ENCODE measurements around the gene GGA3.

The GGA3 gene

DNA sequence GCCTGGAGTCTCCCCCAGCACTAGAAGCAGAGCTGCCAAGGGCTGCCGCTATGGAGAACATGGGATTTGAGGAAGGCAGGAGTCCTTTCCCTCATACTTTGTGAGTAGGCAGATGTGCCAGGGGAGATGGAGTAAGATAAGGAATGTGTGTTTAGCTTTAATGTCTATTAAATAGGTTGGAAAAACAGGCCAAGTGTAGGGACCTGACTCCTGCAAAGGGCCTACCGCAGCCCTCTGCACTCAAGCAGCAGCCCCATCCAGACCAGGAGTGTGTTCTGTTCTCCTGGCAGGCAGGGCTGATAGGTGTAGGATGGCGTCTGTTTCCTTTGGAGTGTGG lies 11.4 kb upstream of the GGA3 start:
- DNase-seq (ENCODE audit: insufficient read length, low spot score): no peak
- TF ChIP-seq SPI1 (IDR thresholded peaks at IDR 0.05; ENCODE audit: low read depth, low read length) (no peak), POLR2A (IDR thresholded peaks at IDR 0.05; ENCODE audit: low read depth, low read length) (peak; percentile 2; the same call in 1 of the 2 replicates), POLR2AphosphoS5 (IDR thresholded peaks at IDR 0.05; ENCODE audit: low read depth, low read length) (no peak), POU2F2 (IDR thresholded peaks at IDR 0.05; ENCODE audit: low read depth, low read length) (no peak)
- no peak for FAIRE-seq

DNA sequence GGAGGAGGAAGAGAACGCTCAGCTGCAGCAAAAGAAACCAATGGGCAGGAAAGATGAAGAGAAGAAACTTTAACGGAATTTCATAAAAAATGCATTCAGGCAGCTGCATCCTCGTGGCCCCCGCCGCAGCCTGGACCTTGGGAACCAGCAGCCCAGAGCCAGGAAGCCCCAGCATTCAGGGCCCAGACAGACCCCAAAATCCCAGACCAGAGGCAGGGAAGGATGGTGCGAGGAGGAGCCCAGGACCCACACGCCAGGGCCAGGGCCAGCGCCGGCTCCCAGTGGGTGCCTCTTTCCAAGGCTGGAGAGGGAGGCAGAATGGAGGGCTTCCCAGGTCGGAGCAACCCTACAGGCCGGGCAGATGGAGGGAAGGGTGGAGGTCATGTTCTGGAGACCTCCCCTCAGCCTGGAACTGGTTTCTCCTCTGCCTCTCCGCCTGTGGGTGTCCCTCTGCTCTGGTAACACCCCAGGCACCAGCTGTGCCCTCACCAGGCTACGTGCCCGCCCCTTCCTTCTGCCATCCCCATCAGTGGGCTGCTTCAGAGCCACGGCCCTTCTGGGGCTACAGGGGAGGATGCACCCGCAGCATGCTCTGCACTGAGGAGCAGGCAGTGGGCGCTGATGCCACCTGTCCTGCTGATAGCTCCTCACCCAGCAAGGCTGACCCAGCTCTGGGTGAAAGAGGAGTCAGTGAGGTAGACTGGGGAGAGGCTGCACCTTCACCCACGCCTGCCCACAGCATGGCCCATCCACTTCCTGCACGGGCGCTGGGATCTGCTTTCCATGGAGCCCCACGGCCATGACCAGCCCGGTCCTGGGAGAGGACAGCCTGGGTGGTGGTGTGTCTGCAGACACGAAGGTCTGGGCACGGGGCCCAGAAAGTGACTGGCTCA lies 10.8 kb upstream of the GGA3 start:
- FAIRE-seq: peak; percentile 80
- DNase-seq (ENCODE audit: insufficient read length, low spot score): no peak
- TF ChIP-seq POU2F2 (IDR thresholded peaks at IDR 0.05; ENCODE audit: low read depth, low read length) (no peak; the same call in 1 of the 2 replicates), POLR2AphosphoS5 (IDR thresholded peaks at IDR 0.05; ENCODE audit: low read depth, low read length) (peak; percentile 60; the same call in 1 of the 2 replicates), TAF1 (IDR thresholded peaks at IDR 0.05; ENCODE audit: low read depth, low read length) (no peak), SPI1 (IDR thresholded peaks at IDR 0.05; ENCODE audit: low read depth, low read length) (no peak), PAX5 (IDR thresholded peaks at IDR 0.05; ENCODE audit: insufficient read depth, low read length, severe bottlenecking) (no peak), POLR2A (IDR thresholded peaks at IDR 0.05; ENCODE audit: low read depth, low read length) (peak; percentile 66)

DNA sequence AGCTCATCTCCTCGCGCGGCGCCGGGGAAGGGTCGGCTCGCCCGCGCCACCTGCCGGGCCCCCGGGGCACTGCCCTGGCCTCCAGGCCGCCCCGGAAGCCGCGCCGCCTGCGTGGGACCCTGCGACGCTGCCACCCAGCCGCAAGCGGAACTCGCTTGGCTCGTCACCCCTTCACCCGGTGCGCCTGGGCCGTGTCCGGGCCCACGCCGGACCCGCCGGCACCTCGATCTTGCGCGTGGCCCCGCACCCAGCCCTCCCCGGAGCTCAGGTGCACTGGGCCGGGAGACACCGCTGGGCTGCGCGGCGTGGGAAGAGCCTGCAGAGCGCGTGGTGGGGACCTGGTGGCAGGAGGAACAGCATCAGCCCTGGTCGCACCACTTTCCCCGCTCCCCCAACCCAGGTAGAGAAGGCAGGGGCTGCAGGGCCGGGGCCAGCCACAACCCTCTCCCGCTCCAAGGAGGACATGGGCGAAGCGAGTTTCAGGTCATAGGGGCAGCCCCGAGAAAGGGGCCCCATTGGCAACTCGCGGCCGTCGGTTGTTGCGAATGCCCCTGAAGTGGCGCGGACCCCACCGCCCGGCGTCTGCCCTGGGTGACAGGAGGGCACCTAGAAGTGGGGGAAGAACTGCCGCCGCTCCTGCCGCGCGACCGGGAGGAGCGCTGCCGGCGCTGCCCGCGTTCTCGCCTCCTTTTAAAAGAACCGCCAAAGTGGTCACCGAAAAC lies 10.0 kb upstream of the GGA3 start:
- TF ChIP-seq POLR2AphosphoS5 (IDR thresholded peaks at IDR 0.05; ENCODE audit: low read depth, low read length) (no peak), SPI1 (IDR thresholded peaks at IDR 0.05; ENCODE audit: low read depth, low read length) (no peak; the same call in 1 of the 2 replicates)
- peak; percentile 95 for DNase-seq (ENCODE audit: insufficient read length, low spot score)
- peak; percentile 97 for FAIRE-seq

DNA sequence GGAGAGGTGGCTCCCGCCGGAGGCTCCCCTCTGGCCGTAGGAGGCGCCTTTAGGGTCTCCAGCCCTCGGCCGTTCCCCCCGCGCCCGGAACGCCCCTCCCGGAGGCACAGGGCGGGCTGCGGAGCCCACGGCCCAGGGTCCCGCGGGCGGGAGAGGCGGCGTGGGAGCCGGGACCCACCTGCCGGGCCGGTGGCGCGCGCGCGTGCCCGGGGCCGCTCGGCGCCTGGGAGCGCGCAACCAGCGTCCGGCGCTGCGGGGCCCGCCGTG lies 9.5 kb upstream of the GGA3 start, which contains the start of gene MIF4GD:
Gene MIF4GD, minus strand, starts transcription at position 266 of the 267 bp plus-strand sequence. CDS start 1,036 bp downstream, outside the sequence.
- no peak for DNase-seq (ENCODE audit: insufficient read length, low spot score)
- no peak for FAIRE-seq
- no peak for TF ChIP-seq SPI1 (IDR thresholded peaks at IDR 0.05; ENCODE audit: low read depth, low read length)
- peak; percentile 20 for TF ChIP-seq PAX5 (IDR thresholded peaks at IDR 0.05; ENCODE audit: insufficient read depth, low read length, severe bottlenecking)

DNA sequence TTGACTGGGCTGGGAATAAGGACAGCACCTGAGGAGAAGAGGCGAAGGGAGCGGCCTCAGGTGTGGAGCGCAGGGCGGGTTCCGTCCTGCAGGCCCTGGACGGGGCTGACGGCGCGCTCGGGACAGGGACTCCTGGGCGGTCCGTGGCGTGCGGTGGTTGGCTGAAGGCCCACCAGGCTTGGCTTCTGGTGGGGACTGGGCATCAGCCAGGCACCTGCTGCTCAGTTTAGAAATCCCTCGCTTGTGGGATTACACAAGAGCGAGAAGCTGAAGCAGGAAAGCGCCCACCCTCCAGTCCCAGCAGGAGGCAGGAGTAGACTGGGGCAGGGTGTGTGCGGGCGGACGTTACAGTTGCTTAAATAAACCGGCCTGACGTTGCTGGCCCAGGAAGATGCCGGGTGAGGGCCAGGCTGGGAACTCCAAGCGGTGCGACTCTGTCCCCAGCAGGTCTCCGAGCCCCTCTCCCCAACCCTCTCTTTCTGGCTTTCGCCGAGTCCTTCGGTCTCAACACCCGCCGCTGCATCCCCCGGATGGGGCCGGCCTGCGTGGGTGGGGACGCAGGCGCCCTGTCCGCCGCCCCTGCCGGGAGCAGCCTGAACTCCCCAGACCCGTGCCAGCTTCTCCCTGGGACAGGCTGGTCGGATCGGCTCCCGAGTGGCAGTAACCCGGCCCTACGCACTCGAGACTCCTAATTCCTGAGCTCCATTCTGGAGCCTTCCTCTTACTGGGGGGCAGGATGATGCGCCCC lies 9.0 kb upstream of the GGA3 start:
- TF ChIP-seq POU2F2 (IDR thresholded peaks at IDR 0.05; ENCODE audit: low read depth, low read length) (no peak), TAF1 (IDR thresholded peaks at IDR 0.05; ENCODE audit: low read depth, low read length) (no peak), POLR2A (IDR thresholded peaks at IDR 0.05; ENCODE audit: low read depth, low read length) (peak; percentile 69), POLR2AphosphoS5 (IDR thresholded peaks at IDR 0.05; ENCODE audit: low read depth, low read length) (peak; percentile 70; the same call in 1 of the 2 replicates), SPI1 (IDR thresholded peaks at IDR 0.05; ENCODE audit: low read depth, low read length) (no peak), PAX5 (IDR thresholded peaks at IDR 0.05; ENCODE audit: insufficient read depth, low read length, severe bottlenecking) (no peak)
- FAIRE-seq (peak; percentile 75), DNase-seq (ENCODE audit: insufficient read length, low spot score) (peak; percentile 63)

DNA sequence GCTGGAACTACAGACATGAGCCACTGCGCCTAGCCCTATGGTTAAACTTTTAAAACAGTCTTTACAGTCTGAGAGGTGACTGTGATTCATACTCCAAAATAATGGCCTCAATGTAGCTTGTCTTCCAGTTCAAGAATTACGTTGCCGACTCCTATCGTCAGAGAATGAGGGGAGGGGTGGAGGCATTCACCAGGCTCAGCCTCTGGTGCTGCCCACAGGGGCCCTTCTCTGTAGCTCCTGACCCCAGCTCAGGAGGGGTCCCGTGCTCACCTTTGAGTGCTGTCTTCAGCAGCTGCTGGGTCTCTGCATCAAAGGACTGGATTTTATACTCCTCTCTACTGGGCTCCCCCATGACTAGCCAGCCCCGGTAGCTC lies 8.4 kb upstream of the GGA3 start:
- TF ChIP-seq POLR2AphosphoS5 (IDR thresholded peaks at IDR 0.05; ENCODE audit: low read depth, low read length) (no peak), SPI1 (IDR thresholded peaks at IDR 0.05; ENCODE audit: low read depth, low read length) (no peak), TAF1 (IDR thresholded peaks at IDR 0.05; ENCODE audit: low read depth, low read length) (no peak), POU2F2 (IDR thresholded peaks at IDR 0.05; ENCODE audit: low read depth, low read length) (no peak), PAX5 (IDR thresholded peaks at IDR 0.05; ENCODE audit: insufficient read depth, low read length, severe bottlenecking) (no peak), POLR2A (IDR thresholded peaks at IDR 0.05; ENCODE audit: low read depth, low read length) (no peak)
- FAIRE-seq (no peak), DNase-seq (ENCODE audit: insufficient read length, low spot score) (no peak)

DNA sequence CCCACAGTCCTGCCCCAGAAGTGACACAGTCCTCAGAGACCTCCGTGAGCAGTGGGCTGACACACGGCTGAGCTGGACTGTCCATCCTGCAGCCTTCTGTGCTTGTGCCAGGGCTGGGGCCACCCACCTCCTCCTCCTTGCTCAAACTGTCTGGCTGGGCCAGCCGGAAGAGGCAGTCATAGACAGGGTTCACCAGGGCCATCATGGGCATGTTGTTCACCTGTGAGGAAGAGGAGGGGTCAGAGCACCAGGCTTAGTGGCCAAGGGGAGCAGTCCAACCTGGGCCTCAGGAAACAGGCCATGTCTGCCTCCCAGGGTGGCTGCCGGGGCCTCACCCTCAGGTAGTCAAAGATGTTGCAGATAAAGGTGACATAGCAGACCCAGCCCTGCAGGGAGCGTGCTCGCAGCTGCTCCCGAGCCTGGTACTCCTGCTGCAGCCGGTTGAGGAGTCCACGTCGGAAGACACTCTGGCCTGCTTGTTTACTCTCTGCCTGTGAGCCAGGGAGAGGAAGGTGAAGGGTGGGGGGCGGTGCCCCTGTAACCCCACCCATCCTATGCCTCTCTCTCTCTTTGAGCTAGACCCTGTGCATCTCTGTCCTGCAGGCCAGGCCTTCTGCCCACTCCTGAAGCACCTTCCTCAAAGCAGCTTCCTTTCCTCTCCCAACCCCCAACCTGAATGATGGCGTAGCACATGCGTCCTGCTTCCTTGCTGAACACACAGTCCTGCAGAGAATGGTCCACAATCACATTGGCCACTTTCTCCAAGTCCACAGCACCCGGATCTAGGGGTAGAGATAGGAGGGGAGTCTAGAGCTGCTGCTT lies 6.2 kb upstream of the GGA3 start:
- FAIRE-seq (no peak), DNase-seq (ENCODE audit: insufficient read length, low spot score) (no peak)
- TF ChIP-seq SPI1 (IDR thresholded peaks at IDR 0.05; ENCODE audit: low read depth, low read length) (no peak), POU2F2 (IDR thresholded peaks at IDR 0.05; ENCODE audit: low read depth, low read length) (peak; percentile 6; the same call in 1 of the 2 replicates), POLR2AphosphoS5 (IDR thresholded peaks at IDR 0.05; ENCODE audit: low read depth, low read length) (no peak), POLR2A (IDR thresholded peaks at IDR 0.05; ENCODE audit: low read depth, low read length) (no peak; the same call in 1 of the 2 replicates)

DNA sequence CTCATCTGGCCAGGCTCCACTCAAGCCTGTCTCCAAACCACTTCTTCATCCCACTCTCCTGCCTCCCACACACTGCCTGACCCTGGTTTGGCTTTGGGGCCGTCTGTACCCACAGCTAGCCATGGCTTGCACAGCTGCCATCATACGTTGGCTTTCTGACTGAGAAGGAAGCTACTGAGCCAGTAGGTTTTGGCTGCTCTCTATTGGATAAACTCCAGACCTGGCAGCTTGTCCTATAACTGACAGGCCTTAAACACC lies 5.7 kb upstream of the GGA3 start:
- DNase-seq (ENCODE audit: insufficient read length, low spot score) (no peak), FAIRE-seq (peak; percentile 33)
- no peak for TF ChIP-seq POU2F2 (IDR thresholded peaks at IDR 0.05; ENCODE audit: low read depth, low read length)

DNA sequence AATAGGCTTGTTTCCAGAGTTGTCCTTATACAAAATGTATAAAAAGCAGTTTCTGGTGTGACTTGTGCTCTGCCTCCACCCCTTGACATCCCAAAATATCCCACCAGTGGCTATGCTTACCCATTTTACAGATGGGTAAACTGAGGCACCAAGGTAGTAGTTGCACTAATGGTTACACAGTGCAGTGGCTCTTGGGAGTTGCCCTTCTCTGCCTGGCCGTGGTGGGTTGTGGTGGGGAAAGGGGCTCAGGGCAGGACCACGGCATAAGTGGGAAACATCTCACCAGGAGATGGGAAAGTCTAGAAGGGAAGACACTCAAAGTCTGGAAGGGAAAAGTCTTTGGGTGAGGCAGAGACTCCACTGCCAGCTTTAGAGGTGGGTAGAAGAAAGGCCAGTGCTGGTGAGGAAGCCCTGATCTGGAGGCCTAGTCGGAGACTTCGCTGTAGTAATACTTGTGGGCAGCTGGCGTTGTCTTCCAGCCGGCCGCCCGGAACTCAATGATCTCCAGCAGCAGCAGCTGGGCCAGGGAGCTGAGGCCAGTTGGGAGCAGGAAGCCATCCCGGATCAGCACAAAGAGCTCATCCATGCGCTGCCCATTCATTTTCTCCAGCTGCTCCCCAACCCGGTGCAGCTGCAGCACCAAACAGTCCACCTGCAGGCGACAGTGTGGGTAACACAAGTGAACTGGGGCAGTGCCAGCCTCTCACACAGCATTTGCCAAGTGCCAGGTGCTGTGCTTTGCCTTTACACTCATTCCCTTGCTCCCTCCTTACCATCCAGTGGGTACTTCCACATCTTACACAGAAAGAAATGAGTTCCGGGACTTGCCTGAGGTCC lies 5.1 kb upstream of the GGA3 start:
- TF ChIP-seq POLR2AphosphoS5 (IDR thresholded peaks at IDR 0.05; ENCODE audit: low read depth, low read length): peak; percentile 50; the same call in 1 of the 2 replicates
- 0 out of 2 replicates have a peak, but pooled peaks have one; percentile 7 for TF ChIP-seq POLR2A (IDR thresholded peaks at IDR 0.05; ENCODE audit: low read depth, low read length)
- no peak for TF ChIP-seq SPI1 (IDR thresholded peaks at IDR 0.05; ENCODE audit: low read depth, low read length)
- TF ChIP-seq TAF1 (IDR thresholded peaks at IDR 0.05; ENCODE audit: low read depth, low read length): no peak
- DNase-seq (ENCODE audit: insufficient read length, low spot score) (no peak), FAIRE-seq (no peak)

Measured in GM12891 (cell line).